GM19452 (cell line): Measurements from ENCODE around the gene IGSF21.

Experiments used
- ATAC-seq: cut with Tn5 transposase; IDR thresholded peaks from one replicate; pipeline ENCODE4 v1.9.1; 2021; ENCODE audit not compliant: unreplicated experiment

Gene IGSF21

GRCh38 chr1:18119289-18119688 is 11.7 kb downstream of the IGSF21 start:
- ATAC-seq = no peak

- no peak for ATAC-seq
These were observed 12.3 kb downstream of the IGSF21 start for GRCh38 chr1:18119771-18120377.

- ATAC-seq = no peak
These were observed 13.0 kb downstream of the IGSF21 start for GRCh38 chr1:18120638-18121037.

GRCh38 chr1:18121072-18121820 is 13.6 kb downstream of the IGSF21 start:
- ATAC-seq = no peak

DNA sequence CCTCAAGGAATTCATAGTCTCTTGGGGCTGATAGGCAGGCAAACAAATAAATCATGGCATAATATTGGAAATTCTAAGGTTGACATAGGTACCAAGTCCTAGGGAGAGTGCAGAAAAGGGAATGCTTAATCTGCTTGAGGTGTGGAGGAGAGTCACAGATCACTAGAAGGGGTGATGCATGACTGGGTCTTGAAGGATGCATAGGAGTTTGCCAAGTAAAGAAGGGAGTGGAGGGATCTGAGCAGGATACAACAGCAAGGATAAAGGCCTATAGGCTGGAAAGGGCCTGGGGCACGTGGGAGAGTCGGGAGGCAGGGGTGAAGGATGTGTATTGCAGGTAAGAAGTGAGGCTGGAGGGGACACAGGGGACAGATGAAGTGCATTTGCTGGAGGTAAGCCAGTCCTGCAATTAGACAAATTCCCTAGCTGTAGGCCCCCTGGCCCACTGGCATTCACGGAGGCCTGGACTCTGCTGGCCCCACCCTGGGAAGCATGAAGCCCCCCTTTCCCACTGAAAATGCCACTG is 15.9 kb downstream of the IGSF21 start:
- no peak for ATAC-seq

DNA sequence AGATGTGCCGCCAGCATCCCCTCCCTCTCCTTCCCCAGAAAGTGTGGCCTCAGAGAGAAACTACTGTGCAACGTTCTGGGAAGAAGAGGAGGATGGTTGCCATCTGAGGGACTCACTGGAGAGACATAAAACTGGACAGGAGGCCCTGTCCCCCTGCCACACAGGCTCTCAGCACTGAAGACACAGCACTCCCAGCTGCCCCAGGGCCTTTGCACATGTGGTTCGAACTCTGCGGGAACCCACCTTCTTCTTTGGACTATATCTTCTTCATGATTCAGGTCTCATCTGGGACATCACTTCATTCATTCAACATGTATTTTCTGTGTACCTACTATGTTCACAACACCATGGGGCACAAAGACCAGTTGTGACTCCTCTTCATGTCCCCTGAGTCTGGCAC is 17.4 kb downstream of the IGSF21 start:
- ATAC-seq = no peak

- no peak for ATAC-seq
These were observed 19.0 kb downstream of the IGSF21 start for GRCh38 chr1:18126616-18127015.

DNA sequence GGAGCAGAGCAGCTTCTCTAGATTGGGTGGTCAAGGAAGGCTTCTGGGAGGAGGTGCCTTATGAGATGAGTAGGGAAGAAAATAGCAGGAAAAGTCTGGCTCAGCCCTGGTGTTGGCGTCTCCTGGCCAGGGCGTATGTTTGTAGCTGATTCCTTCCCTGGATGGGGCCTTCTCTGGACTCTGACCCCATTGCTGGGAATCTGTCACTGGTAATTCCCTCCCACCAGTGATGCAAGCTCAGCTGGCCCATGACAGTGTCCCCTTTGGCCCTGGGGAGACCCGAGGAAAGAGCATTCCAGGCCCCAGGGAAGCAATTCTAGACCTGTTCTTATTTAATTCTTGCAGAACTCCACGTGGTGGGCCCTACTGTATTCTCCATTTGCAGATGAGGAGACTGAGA is 20.7 kb downstream of the IGSF21 start:
- no peak for ATAC-seq

DNA sequence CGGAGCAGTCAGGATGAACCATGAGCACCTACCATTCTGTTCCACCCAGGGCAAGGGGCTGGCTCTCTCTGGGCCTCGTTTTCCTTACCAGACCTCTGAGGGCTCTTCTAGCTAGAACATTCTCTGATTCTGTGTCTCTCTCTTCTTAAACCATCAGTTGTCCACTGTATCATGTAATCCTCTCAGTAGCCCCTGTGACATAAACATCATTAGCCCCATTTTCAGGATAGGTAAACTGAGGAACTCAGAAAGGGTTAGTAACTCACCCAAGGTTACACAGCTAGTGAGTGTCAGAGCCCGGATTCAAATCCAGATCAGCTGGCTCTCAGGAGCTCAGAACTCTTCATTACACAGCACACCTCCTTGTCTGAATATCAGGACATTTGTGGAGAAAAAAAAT is 22.8 kb downstream of the IGSF21 start:
- no peak for ATAC-seq

DNA sequence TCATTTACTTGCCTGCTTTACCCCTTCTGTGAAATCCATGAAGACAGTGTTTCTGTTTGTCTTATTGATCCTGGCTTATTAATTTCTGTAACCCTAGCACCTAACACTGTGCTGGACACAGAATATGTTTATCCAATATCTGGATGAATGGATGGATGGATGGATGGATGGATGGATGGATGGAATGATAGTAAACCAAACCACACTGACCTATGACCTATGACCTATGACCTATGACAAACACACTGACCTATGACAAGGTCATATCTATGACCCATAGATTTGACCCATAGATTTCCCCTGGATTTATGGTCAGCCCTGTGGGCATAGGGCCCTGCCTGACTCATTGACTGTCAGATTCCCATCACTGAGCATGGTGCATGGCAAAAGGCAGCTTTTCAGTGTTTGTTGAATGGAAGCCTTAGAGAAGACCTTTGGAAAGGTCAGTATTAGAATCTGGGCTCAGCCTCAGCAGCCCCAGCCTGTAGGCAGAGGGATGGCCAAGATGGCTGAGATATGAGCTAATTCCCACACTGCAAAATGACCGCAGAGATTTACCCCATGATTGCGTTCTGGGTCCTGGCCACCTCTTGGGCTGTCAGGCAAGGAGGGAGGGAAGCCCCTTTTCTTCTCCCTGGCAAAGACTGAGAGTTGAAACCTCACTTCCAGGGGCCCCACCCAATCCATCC is 24.6 kb downstream of the IGSF21 start:
- ATAC-seq = no peak

DNA sequence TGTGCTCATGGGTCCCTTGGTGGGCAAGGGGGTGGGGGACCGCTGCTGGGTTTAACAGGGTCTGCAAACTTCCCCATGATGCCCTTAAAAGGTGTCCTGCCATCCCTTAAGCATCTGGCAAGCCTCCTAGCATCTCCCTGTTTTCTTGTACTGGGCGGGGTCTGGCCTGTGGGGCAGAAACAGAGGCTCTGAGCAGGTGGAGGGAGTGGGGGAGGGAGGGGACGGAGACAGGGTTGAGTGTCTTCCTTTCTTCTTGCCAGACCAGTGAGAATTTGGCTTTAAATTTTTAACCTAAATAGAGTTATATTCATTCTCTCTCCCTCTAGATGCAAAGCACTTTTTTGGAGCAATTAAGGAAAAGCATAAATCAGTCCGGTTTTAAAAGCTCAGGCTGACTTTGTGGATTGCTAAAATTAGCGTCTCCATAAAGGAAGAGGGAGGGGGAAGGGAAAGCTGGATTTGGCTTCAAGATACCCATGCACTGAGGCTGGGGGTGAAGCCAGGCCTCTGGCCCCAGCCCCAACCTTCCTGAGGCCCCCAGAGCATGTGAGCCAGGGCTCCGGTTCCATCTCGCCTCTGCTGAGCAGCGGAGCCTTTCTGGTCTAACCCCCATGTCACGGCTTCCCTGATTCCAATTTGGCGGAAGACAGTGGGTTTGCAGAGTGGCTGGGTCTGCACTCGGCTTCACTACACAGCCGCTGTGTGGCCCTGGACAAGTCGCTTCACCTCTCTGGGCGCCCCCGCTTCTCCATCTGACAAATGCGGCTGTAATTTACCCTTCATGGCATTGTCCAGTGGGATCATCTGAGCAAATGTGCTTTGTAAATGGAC is 25.3 kb downstream of the IGSF21 start:
- no peak for ATAC-seq

DNA sequence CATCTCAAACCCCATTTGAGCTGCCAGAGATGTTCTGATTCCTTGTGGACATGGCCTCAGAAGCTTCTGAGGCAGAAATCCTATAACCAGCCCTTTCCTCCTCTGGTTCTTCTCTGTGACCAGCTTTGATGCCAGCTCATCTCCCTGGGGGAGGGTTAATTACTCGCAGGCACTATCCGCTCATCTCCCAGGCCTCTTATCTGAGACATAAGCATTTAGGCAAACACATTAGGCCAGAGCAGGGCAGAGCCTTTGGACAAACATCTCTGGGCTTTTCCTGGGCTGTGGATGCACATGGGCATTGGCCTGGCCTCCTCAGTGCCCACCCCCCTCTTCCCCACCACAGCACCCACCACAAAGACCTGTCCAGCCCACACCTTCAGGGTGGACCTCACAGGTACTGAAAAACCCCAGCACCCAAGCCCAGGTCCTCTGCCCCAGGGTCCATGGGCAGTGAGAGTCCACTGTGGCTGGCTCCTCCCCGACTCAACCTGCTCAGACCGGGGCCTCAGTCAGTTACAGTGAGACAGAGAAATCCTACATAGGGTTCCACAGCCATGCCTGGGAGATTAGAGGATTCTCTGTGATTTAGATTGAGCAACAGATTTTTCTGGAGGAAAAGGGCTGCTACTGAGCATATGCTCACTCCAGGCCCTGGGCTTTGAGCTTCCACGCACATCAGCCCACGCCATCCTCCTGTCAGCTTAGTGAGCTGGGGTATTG is 26.9 kb downstream of the IGSF21 start:
- ATAC-seq = no peak

- no peak for ATAC-seq
These were observed 30.3 kb downstream of the IGSF21 start for GRCh38 chr1:18137759-18138345.

DNA sequence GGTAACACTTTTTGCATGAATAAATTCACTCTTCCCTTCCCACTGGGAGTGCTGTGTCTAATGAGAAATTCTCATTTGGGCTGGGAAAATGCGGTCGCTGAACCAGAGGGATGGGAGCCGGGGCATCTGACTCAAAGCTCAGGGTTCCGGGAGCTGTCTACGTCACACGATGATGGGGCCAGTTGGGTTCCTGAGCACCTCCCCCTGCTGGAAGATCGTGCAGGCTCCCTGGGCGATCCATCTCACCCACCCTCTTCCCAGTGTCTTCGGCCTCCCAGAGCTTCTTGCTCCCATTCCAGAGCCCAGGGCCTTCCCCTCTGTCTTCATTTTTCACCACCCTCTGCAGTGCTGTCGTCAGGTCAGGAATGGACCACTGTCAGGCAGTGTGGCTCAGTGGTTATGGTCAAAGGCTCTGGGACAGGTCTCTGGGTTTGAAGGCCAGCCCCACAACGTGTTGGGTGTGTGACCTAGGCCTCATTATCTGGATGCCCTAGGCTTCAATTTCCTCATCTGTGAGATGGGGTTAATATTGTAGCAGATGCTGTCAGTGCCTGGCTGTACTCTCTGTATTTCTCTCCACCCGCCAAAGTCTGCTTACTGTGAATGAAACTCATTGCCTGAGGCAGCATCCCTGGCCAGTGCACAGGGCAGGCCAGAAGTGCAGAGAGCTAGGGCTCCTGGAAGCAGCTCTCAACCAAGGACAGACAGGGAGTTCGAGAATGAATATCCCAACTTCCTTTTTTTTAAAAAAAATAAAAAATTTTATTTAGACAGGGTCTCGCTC is 31.8 kb downstream of the IGSF21 start:
- ATAC-seq = no peak

DNA sequence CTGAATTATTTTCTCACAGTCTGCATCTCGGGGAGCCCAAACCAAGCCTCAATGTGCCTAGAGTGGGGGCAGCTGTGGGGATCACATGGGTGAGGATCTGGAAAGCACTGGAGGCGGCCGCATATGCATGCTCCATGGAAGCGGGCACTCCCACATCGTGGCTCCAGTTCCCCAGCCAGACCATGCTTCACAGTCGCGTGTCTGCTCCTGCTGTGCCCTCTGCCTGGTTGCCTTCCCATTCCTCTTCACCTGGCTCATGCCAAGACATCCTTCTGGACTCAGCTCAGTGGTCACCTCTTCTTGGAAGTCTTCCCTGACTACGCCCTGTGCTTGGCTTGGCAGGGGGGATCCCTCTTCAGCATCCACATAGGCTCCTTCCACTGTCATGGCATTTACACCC is 32.8 kb downstream of the IGSF21 start:
- ATAC-seq = no peak

- ATAC-seq = no peak
These were observed 34.1 kb downstream of the IGSF21 start for GRCh38 chr1:18141661-18142060.

DNA sequence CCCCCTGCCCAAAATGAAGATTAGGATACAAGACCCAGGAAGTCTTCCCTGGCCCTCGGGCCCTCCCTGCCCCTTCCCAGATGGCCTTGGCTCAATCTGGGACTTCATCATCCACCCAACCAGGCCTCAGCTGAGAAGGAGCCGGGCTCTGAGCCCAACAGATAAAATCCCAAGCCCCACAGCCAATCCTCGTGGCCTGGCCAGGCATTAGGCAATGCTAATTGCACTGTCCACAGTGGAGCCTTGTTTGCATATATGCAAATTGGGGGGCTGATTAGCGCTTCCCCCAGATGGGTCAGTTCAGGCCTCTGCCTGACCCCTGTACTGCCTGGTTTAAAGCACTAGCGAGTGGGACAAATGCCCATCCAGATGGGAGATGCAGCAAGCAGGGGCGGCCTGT is 34.9 kb downstream of the IGSF21 start:
- ATAC-seq = no peak

DNA sequence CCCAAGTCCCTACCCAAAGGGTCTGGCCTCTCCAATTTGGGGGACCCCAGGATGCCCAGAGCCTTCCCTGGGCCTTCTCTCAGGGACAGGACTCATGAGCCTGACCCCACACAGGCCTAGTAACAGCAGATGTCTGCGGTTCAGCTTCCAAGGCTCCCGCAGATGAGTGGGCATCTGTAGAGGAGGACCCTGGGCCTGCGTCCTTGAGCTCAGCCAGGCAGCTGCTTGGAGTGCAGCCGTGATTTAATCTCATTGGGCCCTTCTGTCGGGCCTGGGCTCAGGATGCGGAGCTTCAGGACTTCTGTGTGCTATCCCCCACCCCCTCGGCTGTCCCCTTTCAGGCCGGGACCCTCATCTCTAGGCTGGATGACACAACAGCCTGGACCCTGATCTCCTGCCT is 35.4 kb downstream of the IGSF21 start:
- ATAC-seq = no peak

DNA sequence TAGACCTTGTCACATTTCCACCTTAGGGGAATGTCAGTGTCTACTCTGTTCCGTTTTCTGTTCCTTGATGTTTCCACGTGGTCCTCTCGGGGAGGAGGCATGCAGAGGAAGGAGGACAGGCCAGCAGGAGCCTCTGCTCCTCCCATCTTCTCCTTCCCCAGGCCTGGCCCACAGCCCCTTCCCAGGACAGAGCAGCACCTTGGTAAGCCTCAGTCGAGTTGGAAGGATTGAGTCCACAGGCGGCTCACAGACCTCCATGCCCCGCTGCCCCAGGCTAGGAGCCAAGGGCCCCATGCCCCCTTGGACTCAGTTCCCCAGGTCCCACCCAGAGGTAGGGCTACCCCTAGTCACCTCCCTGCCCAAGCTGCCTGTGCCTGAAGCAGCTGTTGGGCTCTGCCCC is 36.5 kb downstream of the IGSF21 start:
- ATAC-seq = no peak
